Measurements from ENCODE around the gene SEC61A1.

Gene SEC61A1

GRCh38 chr3:128051837-128052594 lies at the start of gene SEC61A1:
TSS of gene SEC61A1 (plus strand) at chr3:128052437. CDS start at chr3:128052553, 116 bp downstream.
- peak within 1 kb of the TSS; percentile 99 for H2AFZ ChIP-seq
- peaks cover 14% of the 10 kb centered on the region for H3K4me1 ChIP-seq
- H3K36me3 ChIP-seq (ENCODE audit: control insufficient read depth, insufficient read depth, low read length): no peaks in the 10 kb centered on the region
- no peak for TF ChIP-seq CTCF (IDR thresholded peaks at IDR 0.05)
- H3K9ac ChIP-seq: peak within 1 kb of the TSS; percentile 78
- H3K27ac ChIP-seq: peak within 1 kb of the TSS; percentile 82
- H3K4me2 ChIP-seq (ENCODE audit: low read length): peak within 1 kb of the TSS; percentile 82
- no peaks in the 10 kb centered on the region for H3K9me3 ChIP-seq (ENCODE audit: control insufficient read depth, low read length)
- peak within 1 kb of the TSS; percentile 92 for H3K4me3 ChIP-seq (ENCODE audit: low read depth, low read length)
- H3K27me3 ChIP-seq (ENCODE audit: control insufficient read depth, insufficient read depth, low read length): no peaks in the 10 kb centered on the region
- H3K79me2 ChIP-seq: peaks cover 21% of the 10 kb centered on the region

GRCh38 chr3:128004661-128005060 lies 47.6 kb upstream of the SEC61A1 start:
- Histone ChIP-seq H2AFZ (no peak overlapping the region), H3K4me1 (no peaks in the 10 kb centered on the region), H3K4me2 (ENCODE audit: low read length) (no peak overlapping the region), H3K36me3 (ENCODE audit: control insufficient read depth, insufficient read depth, low read length) (no peaks in the 10 kb centered on the region), H3K27ac (no peak overlapping the region), H3K9ac (no peak overlapping the region), H3K4me3 (ENCODE audit: low read depth, low read length) (no peak overlapping the region), H3K27me3 (ENCODE audit: control insufficient read depth, insufficient read depth, low read length) (no peaks in the 10 kb centered on the region), H3K79me2 (no peaks in the 10 kb centered on the region), H3K9me3 (ENCODE audit: control insufficient read depth, low read length) (no peaks in the 10 kb centered on the region)
- TF ChIP-seq CTCF (IDR thresholded peaks at IDR 0.05): no peak

GRCh38 chr3:128006061-128007032 lies 45.9 kb upstream of the SEC61A1 start:
- H3K27ac ChIP-seq: no peak overlapping the region
- H3K36me3 ChIP-seq (ENCODE audit: control insufficient read depth, insufficient read depth, low read length): no peaks in the 10 kb centered on the region
- H3K9me3 ChIP-seq (ENCODE audit: control insufficient read depth, low read length): no peaks in the 10 kb centered on the region
- H3K27me3 ChIP-seq (ENCODE audit: control insufficient read depth, insufficient read depth, low read length): no peaks in the 10 kb centered on the region
- no peak overlapping the region for H2AFZ ChIP-seq
- H3K79me2 ChIP-seq: no peaks in the 10 kb centered on the region
- H3K4me1 ChIP-seq: peaks cover under 1% of the 10 kb centered on the region
- TF ChIP-seq CTCF (IDR thresholded peaks at IDR 0.05): no peak
- no peak overlapping the region for H3K9ac ChIP-seq
- H3K4me2 ChIP-seq (ENCODE audit: low read length): no peak overlapping the region
- no peak overlapping the region for H3K4me3 ChIP-seq (ENCODE audit: low read depth, low read length)

GRCh38 chr3:128007033-128007424 lies 45.2 kb upstream of the SEC61A1 start:
- no peaks in the 10 kb centered on the region for H3K9me3 ChIP-seq (ENCODE audit: control insufficient read depth, low read length)
- no peak overlapping the region for H3K4me3 ChIP-seq (ENCODE audit: low read depth, low read length)
- H3K79me2 ChIP-seq: no peaks in the 10 kb centered on the region
- H2AFZ ChIP-seq: no peak overlapping the region
- no peak overlapping the region for H3K4me2 ChIP-seq (ENCODE audit: low read length)
- H3K27ac ChIP-seq: no peak overlapping the region
- no peaks in the 10 kb centered on the region for H3K27me3 ChIP-seq (ENCODE audit: control insufficient read depth, insufficient read depth, low read length)
- no peaks in the 10 kb centered on the region for H3K36me3 ChIP-seq (ENCODE audit: control insufficient read depth, insufficient read depth, low read length)
- no peak overlapping the region for H3K9ac ChIP-seq
- H3K4me1 ChIP-seq: peaks cover 3% of the 10 kb centered on the region
- no peak for TF ChIP-seq CTCF (IDR thresholded peaks at IDR 0.05)

All from parathyroid adenoma (tissue), 2 donors.